Ishikawa (cell line): Measurements from ENCODE around the gene ADD3.

Experiments
- CEBPB ChIP-seq: IDR thresholded peaks from 2 replicates; pipeline ENCODE4 v1.6.1; 2012
- CREB1 ChIP-seq: IDR thresholded peaks from 2 replicates; pipeline ENCODE4 v1.6.1; 2012; ENCODE audit warnings: low read depth
- EGR1 ChIP-seq: IDR thresholded peaks from 2 replicates; pipeline ENCODE4 v1.6.1; 2012
- EP300 ChIP-seq: IDR thresholded peaks from 2 replicates; pipeline ENCODE4 v1.6.1; 2012; ENCODE audit warnings: borderline replicate concordance
- FOXM1 ChIP-seq: IDR thresholded peaks from 2 replicates; pipeline ENCODE4 v1.6.1; 2012; ENCODE audit warnings: low read depth, borderline replicate concordance
- NFIC ChIP-seq: IDR thresholded peaks from 2 replicates; pipeline ENCODE4 v1.6.1; 2012
- RAD21 ChIP-seq: IDR thresholded peaks from 2 replicates; pipeline ENCODE4 v1.6.1; 2012; ENCODE audit warnings: low read depth
- TAF1 ChIP-seq: IDR thresholded peaks from 2 replicates; pipeline ENCODE4 v1.6.1; 2012; ENCODE audit warnings: low read depth, mild to moderate bottlenecking
- TCF12 ChIP-seq: IDR thresholded peaks from 2 replicates; pipeline ENCODE4 v1.6.1; 2012; ENCODE audit warnings: low read depth
- TEAD4 ChIP-seq: IDR thresholded peaks from 2 replicates; pipeline ENCODE4 v1.6.1; 2012
- YY1 ChIP-seq: IDR thresholded peaks from 2 replicates; pipeline ENCODE4 v1.6.1; 2012; ENCODE audit warnings: low read depth
- ZBTB7A ChIP-seq: IDR thresholded peaks from 2 replicates; pipeline ENCODE4 v1.6.1; 2012; ENCODE audit warnings: low read depth
- TF ChIP-seq, protein P1 (sequence below): IDR thresholded peaks from 2 replicates; pipeline ENCODE4 v1.6.1; 2012
- TF ChIP-seq, protein P2 (sequence below): IDR thresholded peaks from 2 replicates; pipeline ENCODE4 v1.6.1; 2012
- TF ChIP-seq, protein P3 (sequence below): IDR thresholded peaks from 2 replicates; pipeline ENCODE4 v1.6.1; 2012; ENCODE audit warnings: low read depth, mild to moderate bottlenecking

Gene ADD3

DNA sequence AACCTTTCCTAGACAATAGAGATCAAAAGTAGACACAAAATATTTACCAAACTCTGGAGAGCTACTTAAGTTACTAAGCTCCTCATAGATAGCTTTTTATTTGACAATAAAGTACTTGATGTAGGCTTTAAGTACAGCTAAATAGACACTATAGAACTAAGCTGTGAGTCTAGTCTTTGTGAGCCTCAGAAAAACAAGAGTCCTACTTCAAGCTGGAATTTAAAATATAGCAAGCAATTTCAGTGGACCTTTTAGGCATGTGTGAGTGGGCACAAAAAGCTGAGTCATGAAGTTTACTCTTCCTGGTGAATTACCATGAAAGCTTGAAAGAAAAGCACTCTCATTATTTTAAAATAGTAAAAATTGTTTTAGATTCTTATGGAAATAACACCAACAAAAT is 76.1 kb downstream of the ADD3 start:
- TF ChIP-seq, protein P1, sequence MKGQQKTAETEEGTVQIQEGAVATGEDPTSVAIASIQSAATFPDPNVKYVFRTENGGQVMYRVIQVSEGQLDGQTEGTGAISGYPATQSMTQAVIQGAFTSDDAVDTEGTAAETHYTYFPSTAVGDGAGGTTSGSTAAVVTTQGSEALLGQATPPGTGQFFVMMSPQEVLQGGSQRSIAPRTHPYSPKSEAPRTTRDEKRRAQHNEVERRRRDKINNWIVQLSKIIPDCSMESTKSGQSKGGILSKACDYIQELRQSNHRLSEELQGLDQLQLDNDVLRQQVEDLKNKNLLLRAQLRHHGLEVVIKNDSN: no peak
- no peak for TF ChIP-seq CREB1
- TF ChIP-seq ZBTB7A: no peak
- no peak for TF ChIP-seq YY1
- TF ChIP-seq TCF12: no peak
- TF ChIP-seq, protein P2, sequence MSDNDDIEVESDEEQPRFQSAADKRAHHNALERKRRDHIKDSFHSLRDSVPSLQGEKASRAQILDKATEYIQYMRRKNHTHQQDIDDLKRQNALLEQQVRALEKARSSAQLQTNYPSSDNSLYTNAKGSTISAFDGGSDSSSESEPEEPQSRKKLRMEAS: no peak
- TF ChIP-seq EP300: no peak

DNA sequence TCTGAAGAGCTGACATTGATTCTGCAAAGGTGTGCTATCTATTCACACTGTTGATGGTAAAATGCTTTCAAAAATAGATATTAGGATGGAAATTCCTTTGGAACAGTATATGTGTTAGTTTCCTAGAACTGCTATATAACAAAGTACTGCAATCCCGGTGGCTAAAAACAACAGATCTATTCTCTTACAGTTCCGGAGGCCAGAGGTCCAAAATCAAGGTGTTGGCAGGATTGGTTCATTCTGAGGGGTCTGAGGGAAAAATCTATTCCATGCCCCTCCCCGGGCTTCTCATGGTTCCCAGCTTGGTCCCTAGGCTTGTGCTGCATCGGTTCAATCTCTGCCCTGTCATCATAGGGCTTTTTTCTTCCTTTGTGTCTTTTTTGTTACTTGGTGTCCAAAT is 79.9 kb downstream of the ADD3 start:
- no peak for TF ChIP-seq RAD21
- TF ChIP-seq NFIC: no peak
- TF ChIP-seq, protein P3, sequence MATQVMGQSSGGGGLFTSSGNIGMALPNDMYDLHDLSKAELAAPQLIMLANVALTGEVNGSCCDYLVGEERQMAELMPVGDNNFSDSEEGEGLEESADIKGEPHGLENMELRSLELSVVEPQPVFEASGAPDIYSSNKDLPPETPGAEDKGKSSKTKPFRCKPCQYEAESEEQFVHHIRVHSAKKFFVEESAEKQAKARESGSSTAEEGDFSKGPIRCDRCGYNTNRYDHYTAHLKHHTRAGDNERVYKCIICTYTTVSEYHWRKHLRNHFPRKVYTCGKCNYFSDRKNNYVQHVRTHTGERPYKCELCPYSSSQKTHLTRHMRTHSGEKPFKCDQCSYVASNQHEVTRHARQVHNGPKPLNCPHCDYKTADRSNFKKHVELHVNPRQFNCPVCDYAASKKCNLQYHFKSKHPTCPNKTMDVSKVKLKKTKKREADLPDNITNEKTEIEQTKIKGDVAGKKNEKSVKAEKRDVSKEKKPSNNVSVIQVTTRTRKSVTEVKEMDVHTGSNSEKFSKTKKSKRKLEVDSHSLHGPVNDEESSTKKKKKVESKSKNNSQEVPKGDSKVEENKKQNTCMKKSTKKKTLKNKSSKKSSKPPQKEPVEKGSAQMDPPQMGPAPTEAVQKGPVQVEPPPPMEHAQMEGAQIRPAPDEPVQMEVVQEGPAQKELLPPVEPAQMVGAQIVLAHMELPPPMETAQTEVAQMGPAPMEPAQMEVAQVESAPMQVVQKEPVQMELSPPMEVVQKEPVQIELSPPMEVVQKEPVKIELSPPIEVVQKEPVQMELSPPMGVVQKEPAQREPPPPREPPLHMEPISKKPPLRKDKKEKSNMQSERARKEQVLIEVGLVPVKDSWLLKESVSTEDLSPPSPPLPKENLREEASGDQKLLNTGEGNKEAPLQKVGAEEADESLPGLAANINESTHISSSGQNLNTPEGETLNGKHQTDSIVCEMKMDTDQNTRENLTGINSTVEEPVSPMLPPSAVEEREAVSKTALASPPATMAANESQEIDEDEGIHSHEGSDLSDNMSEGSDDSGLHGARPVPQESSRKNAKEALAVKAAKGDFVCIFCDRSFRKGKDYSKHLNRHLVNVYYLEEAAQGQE: no peak

DNA sequence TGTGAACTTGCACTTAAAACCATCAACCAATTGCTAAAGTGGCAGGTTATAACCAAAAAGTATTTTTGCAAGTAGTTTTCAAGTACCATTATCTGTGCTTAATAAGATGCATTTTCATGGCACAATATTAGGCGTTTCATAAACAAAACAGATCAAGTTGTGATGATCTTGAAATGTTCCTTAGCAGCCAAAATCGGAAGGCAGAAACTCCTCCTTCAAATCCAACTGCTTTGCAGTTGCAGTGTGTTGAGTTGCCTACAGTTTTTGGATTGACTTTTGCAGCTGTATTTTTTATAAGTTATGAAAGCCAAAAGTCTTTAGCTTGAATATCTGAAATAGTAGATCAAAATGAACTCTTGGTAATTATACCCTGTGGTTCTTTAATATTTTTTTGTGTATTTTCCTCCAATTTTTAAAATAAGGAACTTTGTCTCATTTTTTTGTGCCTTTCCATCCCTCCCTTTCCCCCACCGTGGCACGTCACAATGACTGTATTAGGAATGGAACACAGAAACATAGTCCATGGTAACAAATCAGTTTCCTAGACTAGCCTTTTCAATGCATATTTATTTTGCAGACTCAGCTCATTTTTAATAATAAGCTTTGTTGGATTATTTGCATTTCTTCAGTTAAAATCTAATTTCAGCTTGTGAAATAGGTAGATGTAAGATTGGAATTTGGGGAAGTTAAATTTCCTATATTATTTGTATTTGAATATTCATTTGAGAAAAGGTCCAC is 80.8 kb downstream of the ADD3 start:
- TF ChIP-seq EP300: no peak
- TF ChIP-seq TCF12: no peak
- no peak for TF ChIP-seq TEAD4
- TF ChIP-seq EGR1: no peak
- no peak for TF ChIP-seq TAF1
- TF ChIP-seq, protein P1: no peak
- TF ChIP-seq, protein P2: no peak

DNA sequence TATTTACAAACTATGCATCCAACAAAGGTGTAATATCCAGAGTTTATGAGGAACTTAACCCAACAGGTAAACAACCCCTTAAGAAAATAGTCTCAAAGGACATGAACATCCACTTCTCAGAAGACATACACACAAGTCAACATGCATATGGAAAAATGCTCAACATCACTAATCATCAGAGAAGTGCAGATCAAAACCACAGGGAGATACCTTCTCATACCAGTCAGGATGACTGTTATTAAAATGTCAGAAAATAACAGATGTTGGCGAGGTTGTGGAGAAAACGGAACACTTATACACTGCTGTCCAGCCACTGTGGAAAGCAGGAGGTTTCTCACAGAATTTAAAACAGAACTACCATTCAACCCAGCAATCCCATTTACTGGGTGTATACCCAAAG is 84.0 kb downstream of the ADD3 start:
- TF ChIP-seq NFIC: no peak
- TF ChIP-seq YY1: no peak

DNA sequence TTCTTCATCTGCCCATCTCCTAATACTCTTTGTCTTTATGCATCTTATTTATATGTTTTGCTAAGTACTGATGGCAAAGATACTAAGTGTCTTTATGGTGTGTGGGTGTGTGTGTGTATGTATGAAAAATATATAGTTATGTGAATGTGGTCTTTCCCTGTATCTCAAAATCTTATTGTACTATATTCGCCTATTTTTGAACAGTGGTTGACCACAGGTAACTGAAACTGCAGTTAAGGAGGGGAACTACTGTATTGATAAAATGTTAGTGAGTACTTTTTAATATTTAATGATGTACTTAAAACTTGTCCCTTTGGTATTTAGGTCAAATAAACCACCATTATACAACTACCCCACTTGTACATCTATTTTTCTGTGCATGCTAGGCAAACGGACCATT is 85.9 kb downstream of the ADD3 start:
- no peak for TF ChIP-seq TEAD4
- TF ChIP-seq TAF1: no peak
- no peak for TF ChIP-seq YY1
- TF ChIP-seq CEBPB: no peak
- no peak for TF ChIP-seq RAD21
- TF ChIP-seq EP300: no peak
- TF ChIP-seq CREB1: no peak
- TF ChIP-seq FOXM1: no peak
- no peak for TF ChIP-seq TCF12
- TF ChIP-seq, protein P1: no peak
- no peak for TF ChIP-seq ZBTB7A
- TF ChIP-seq, protein P2: no peak
- TF ChIP-seq, protein P3: no peak
- TF ChIP-seq EGR1: no peak
- TF ChIP-seq NFIC: no peak

DNA sequence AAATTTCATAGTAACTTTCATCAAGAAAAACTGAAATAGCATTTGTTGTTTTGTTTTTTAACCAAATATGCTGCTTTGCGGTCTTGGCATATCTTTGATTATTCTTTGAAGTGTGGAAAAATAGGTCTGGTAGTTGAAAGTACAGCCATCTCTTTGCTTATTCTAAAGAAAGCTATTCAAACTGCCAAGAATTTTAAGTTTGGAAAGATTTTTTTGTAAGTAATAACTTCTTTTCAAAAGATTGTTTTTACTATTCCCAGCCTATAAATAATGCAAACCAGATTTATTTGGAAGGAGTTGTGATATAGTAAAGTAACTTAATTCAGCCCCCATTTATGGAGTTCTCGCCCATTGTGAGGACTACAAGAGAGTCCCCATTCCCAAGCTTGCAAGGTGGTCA is 87.0 kb downstream of the ADD3 start:
- TF ChIP-seq, protein P1: no peak
- TF ChIP-seq EGR1 (no peak), RAD21 (no peak), TAF1 (no peak), CREB1 (no peak), EP300 (no peak), ZBTB7A (no peak), CEBPB (no peak), FOXM1 (no peak), YY1 (no peak), TEAD4 (no peak), NFIC (no peak)
- TF ChIP-seq, protein P2: no peak
- TF ChIP-seq, protein P3: no peak
